Stomach smooth muscle (tissue), 2 donors: ENCODE data around the gene DDX10.
"Not testable (repeated sequence)": the region's sequence is repeated elsewhere in the genome, so short reads cannot be mapped to it uniquely, and the experiment has no call there.

ENCODE experiments used
- H3K27ac ChIP-seq: one replicate; pipeline ENCODE4 v1.7.0; 2013; ENCODE audit warnings: mild to moderate bottlenecking, low read length, inconsistent platforms
- H3K27me3 ChIP-seq, 2 donors: one replicate each; pipeline ENCODE4 v1.7.0; 2013; ENCODE audit warnings: low read length in 2 of 2; ENCODE audit not compliant: insufficient read depth in 2 of 2, control insufficient read depth in 1 of 2
- H3K36me3 ChIP-seq, 2 donors: one replicate each; pipeline ENCODE4 v1.7.0; 2013; ENCODE audit warnings: low read length in 2 of 2; ENCODE audit not compliant: control insufficient read depth in 2 of 2, insufficient read depth in 2 of 2
- H3K4me1 ChIP-seq: one replicate; pipeline ENCODE4 v1.7.0; 2013; ENCODE audit warnings: low read length; ENCODE audit not compliant: control insufficient read depth, insufficient read depth
- H3K4me3 ChIP-seq, 2 donors: one replicate each; pipeline ENCODE4 v1.7.0; 2013; ENCODE audit warnings: low read length in 2 of 2
- H3K9ac ChIP-seq, 2 donors: one replicate each; pipeline ENCODE4 v1.7.0; 2013; ENCODE audit warnings: low read length in 2 of 2, mild to moderate bottlenecking in 1 of 2
- H3K9me3 ChIP-seq, 2 donors: one replicate each; pipeline ENCODE4 v1.7.0; 2013; ENCODE audit warnings: low read length in 2 of 2; ENCODE audit not compliant: control insufficient read depth in 2 of 2
- donor health status: healthy.
- donor health status: Pancreatic carcinoma.

DDX10 gene

GRCh38 chr11:108632041-108632704, 32.7 kb upstream of the DDX10 start:
- Histone ChIP-seq H3K4me3 (no peak overlapping the region), H3K4me1 (no peaks in the 10 kb centered on the region), H3K9ac (no peak overlapping the region), H3K9me3 (no peaks in the 10 kb centered on the region), H3K27ac (no peak overlapping the region), H3K27me3 (no peaks in the 10 kb centered on the region), H3K36me3 (no peaks in the 10 kb centered on the region)

- Histone ChIP-seq H3K9me3 (no peaks in the 10 kb centered on the region), H3K36me3 (no peaks in the 10 kb centered on the region), H3K9ac (no peak overlapping the region), H3K27me3 (no peaks in the 10 kb centered on the region), H3K4me3 (no peak overlapping the region), H3K27ac (no peak overlapping the region), H3K4me1 (no peaks in the 10 kb centered on the region)
These were observed 29.8 kb upstream of the DDX10 start for GRCh38 chr11:108635106-108635505.

- no peaks in the 10 kb centered on the region for H3K27me3 ChIP-seq
- H3K4me1 ChIP-seq = no peaks in the 10 kb centered on the region
- no peak overlapping the region for H3K27ac ChIP-seq
- no peaks in the 10 kb centered on the region for H3K36me3 ChIP-seq
- no peaks in the 10 kb centered on the region for H3K9me3 ChIP-seq
- H3K9ac ChIP-seq = no peak overlapping the region
- H3K4me3 ChIP-seq = no peak overlapping the region
These were observed 28.6 kb upstream of the DDX10 start for GRCh38 chr11:108636222-108636621.

GRCh38 chr11:108639146-108639545, 25.7 kb upstream of the DDX10 start:
- H3K4me3 ChIP-seq = no peak overlapping the region
- H3K4me1 ChIP-seq = no peaks in the 10 kb centered on the region
- H3K9ac ChIP-seq = no peak overlapping the region
- no peaks in the 10 kb centered on the region for H3K36me3 ChIP-seq
- no peaks in the 10 kb centered on the region for H3K9me3 ChIP-seq
- no peaks in the 10 kb centered on the region for H3K27me3 ChIP-seq
- H3K27ac ChIP-seq = no peak overlapping the region

GRCh38 chr11:108641752-108642151, 23.1 kb upstream of the DDX10 start:
- not testable (repeated sequence) for H3K4me1 ChIP-seq, H3K4me3 ChIP-seq, H3K27ac ChIP-seq, H3K27me3 ChIP-seq, H3K9ac ChIP-seq, H3K36me3 ChIP-seq, H3K9me3 ChIP-seq

GRCh38 chr11:108643974-108644373, 20.9 kb upstream of the DDX10 start:
- Histone ChIP-seq H3K9me3 (no peaks in the 10 kb centered on the region), H3K36me3 (no peaks in the 10 kb centered on the region), H3K27me3 (no peaks in the 10 kb centered on the region), H3K4me3 (no peak overlapping the region), H3K9ac (no peak overlapping the region), H3K4me1 (peaks cover 2% of the 10 kb centered on the region), H3K27ac (no peak overlapping the region)

- no peak overlapping the region for H3K9ac ChIP-seq
- H3K4me1 ChIP-seq = peaks cover 2% of the 10 kb centered on the region
- H3K36me3 ChIP-seq = no peaks in the 10 kb centered on the region
- H3K4me3 ChIP-seq = no peak overlapping the region
- H3K27ac ChIP-seq = no peak overlapping the region
- no peaks in the 10 kb centered on the region for H3K27me3 ChIP-seq
- H3K9me3 ChIP-seq = no peaks in the 10 kb centered on the region
These were observed 18.9 kb upstream of the DDX10 start for GRCh38 chr11:108645970-108646369.

- H3K4me1 ChIP-seq = peaks cover 2% of the 10 kb centered on the region
- H3K4me3 ChIP-seq = no peak overlapping the region
- no peak overlapping the region for H3K9ac ChIP-seq
- H3K27me3 ChIP-seq = no peaks in the 10 kb centered on the region
- no peak overlapping the region for H3K27ac ChIP-seq
- H3K36me3 ChIP-seq = no peaks in the 10 kb centered on the region
- H3K9me3 ChIP-seq = no peaks in the 10 kb centered on the region
These were observed 17.5 kb upstream of the DDX10 start for GRCh38 chr11:108647387-108647700.

GRCh38 chr11:108647701-108648527, 17.0 kb upstream of the DDX10 start:
- no peaks in the 10 kb centered on the region for H3K36me3 ChIP-seq
- H3K9me3 ChIP-seq = no peaks in the 10 kb centered on the region
- no peak overlapping the region for H3K4me3 ChIP-seq
- H3K27ac ChIP-seq = no peak overlapping the region
- no peaks in the 10 kb centered on the region for H3K27me3 ChIP-seq
- H3K4me1 ChIP-seq = peaks cover 2% of the 10 kb centered on the region
- no peak overlapping the region for H3K9ac ChIP-seq

GRCh38 chr11:108648528-108648885, 16.4 kb upstream of the DDX10 start:
- Histone ChIP-seq H3K27me3 (no peaks in the 10 kb centered on the region), H3K27ac (no peak overlapping the region), H3K9me3 (no peaks in the 10 kb centered on the region), H3K4me1 (peaks cover 2% of the 10 kb centered on the region), H3K36me3 (no peaks in the 10 kb centered on the region), H3K4me3 (no peak overlapping the region), H3K9ac (no peak overlapping the region)

- H3K9me3 ChIP-seq, H3K27me3 ChIP-seq, H3K9ac ChIP-seq, H3K27ac ChIP-seq, H3K36me3 ChIP-seq, H3K4me3 ChIP-seq, H3K4me1 ChIP-seq: not testable (repeated sequence)
These were observed 10.8 kb upstream of the DDX10 start for GRCh38 chr11:108654100-108654499.
